ENCODE measurements around the gene TMEM39A. TPM values are rescaled to one million over a fixed set of nuclear protein-coding genes. Genes with fewer than 3 reads are reported as not detected.

Gene TMEM39A, protein sequence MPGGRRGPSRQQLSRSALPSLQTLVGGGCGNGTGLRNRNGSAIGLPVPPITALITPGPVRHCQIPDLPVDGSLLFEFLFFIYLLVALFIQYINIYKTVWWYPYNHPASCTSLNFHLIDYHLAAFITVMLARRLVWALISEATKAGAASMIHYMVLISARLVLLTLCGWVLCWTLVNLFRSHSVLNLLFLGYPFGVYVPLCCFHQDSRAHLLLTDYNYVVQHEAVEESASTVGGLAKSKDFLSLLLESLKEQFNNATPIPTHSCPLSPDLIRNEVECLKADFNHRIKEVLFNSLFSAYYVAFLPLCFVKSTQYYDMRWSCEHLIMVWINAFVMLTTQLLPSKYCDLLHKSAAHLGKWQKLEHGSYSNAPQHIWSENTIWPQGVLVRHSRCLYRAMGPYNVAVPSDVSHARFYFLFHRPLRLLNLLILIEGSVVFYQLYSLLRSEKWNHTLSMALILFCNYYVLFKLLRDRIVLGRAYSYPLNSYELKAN
- 21.9 to 32.8 TPM (median 28.4 TPM) in 5 replicates for total RNA-seq (2022; extraction: Qiagen RNA extraction; ENCODE audit: low read depth)

DNA sequence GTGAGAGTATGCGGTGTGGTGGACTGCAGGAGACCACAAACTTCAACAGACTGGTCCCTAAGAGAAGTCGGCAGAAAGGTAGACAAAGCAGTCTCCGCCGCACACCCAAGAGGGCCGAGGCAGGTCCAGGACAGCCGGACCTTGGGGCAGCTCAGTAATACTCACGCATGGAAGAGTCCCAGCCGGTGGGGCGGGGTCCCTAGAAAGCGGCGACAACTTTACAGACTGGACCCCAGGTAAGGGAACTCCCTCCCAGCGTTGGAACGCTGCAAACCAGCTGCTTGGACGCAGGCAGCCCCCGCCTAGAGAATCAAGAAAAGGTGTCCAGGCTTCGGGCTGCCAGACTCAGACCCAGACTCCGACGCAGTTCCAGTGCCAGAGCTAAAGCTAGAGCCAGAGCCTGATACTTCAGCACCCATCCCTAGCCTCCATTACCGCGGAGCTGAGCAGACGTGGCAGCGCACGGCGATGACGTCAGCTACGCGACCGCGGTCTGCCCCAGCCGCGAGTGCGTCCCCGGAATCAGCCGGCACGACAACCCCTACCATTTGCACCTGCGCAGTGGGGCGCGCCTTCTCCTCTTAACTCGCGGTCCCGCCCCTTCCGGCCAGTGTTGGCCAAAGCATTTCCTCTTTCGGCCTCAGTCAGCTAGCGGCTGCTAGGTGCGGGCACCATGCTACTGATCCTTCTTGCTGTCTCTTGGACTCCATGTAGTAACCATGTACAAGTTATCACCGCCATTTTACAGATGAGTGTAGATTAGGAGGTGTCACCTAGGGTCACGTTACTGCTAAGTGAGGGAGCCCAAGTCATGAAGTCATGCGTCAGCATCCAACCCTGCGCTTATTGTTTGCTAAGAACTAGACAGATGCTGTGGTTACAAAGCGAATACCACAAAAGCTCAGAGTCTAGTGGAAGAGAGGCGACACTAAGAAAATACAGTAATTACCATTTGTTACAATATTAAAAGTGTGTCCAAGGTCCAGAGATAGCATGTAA lies at the start of gene TMEM39A:
TMEM39A (minus strand) TSS at position 445 of the 999 bp plus-strand sequence. CDS start 1,541 bp downstream, outside the sequence.

DNA sequence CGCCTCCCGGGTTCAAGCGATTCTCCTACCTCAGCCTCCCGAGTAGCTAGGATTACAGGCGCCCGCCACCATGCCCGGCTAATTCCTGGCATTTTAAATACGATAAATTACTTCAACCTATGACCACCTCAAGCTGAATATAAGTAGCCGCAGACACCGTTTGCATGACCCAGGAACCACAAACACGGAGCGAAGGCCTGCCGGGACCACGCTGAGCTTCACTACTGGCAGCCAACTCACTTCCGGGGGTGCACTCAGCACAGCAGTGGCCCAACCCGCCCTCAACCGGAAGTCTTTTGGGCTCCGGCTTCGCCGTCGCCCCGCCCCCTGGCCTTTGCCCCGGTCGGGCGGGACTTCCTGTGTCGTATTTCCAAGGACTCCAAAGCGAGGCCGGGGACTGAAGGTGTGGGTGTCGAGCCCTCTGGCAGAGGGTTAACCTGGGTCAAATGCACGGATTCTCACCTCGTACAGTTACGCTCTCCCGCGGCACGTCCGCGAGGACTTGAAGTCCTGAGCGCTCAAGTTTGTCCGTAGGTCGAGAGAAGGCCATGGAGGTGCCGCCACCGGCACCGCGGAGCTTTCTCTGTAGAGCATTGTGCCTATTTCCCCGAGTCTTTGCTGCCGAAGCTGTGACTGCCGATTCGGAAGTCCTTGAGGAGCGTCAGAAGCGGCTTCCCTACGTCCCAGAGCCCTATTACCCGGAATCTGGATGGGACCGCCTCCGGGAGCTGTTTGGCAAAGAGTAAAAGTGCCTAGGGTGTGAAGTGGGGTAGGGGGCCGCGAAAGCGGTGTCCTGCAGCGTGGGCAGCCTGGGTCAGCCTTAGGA lies 35.0 kb upstream of the TMEM39A start, which contains the start of gene TIMMDC1:
TIMMDC1 (plus strand) TSS at position 362 of the 826 bp plus-strand sequence; CDS start at position 549, 187 bp downstream.

Other genes starting within 250 kb of the TMEM39A start
- 83.3 to 136 TPM (median 108 TPM) in 5 replicates for gene B4GALT4, start 222.7 kb downstream of the TMEM39A start, total RNA-seq (2022; extraction: Qiagen RNA extraction; ENCODE audit: low read depth)
- 0.96 to 1.6 TPM (median 1.3 TPM) in 5 replicates for gene ARHGAP31, start 169.2 kb downstream of the TMEM39A start, total RNA-seq (2022; extraction: Qiagen RNA extraction; ENCODE audit: low read depth)
- gene POGLUT1, start 5.3 kb upstream of the TMEM39A start, total RNA-seq (2022; extraction: Qiagen RNA extraction; ENCODE audit: low read depth), result 9.1 to 9.8 TPM (median 9.5 TPM) in 5 replicates
- gene TIMMDC1, start 34.9 kb upstream of the TMEM39A start, total RNA-seq (2022; extraction: Qiagen RNA extraction; ENCODE audit: low read depth), result 68.0 to 91.0 TPM (median 83.6 TPM) in 5 replicates
- gene CD80, start 96.0 kb upstream of the TMEM39A start, total RNA-seq (2022; extraction: Qiagen RNA extraction; ENCODE audit: low read depth), result not detected in 5 replicates
- gene ADPRH, start 115.9 kb upstream of the TMEM39A start, total RNA-seq (2022; extraction: Qiagen RNA extraction; ENCODE audit: low read depth), result 2.8 to 3.8 TPM (median 2.9 TPM) in 5 replicates
- 0.33 to 0.50 TPM (median 0.37 TPM) in 4 of 5 replicates, not detected in the other for gene PLA1A, start 134.3 kb upstream of the TMEM39A start, total RNA-seq (2022; extraction: Qiagen RNA extraction; ENCODE audit: low read depth)
- gene POPDC2, start 197.0 kb upstream of the TMEM39A start, total RNA-seq (2022; extraction: Qiagen RNA extraction; ENCODE audit: low read depth), result 0.18 to 0.37 TPM (median 0.22 TPM) in 4 of 5 replicates, not detected in the other
- gene COX17, start 213.8 kb upstream of the TMEM39A start, total RNA-seq (2022; extraction: Qiagen RNA extraction; ENCODE audit: low read depth), result 98.4 to 137 TPM (median 112 TPM) in 5 replicates
- 0.21 to 0.40 TPM (median 0.34 TPM) in 3 of 5 replicates, not detected in the others for gene CFAP91, start 239.4 kb upstream of the TMEM39A start, total RNA-seq (2022; extraction: Qiagen RNA extraction; ENCODE audit: low read depth)

Measured in A549 treated with CpdA at 1 μM for 4 hours (cell line).